Heart right ventricle (tissue), 16 donors: ENCODE results near the gene MRC1. TPM values are rescaled to one million over a fixed set of nuclear protein-coding genes. Genes with fewer than 3 reads are reported as not detected.

ENCODE experiments used
- ATAC-seq, 8 donors: fragments of 200-7000 bp; cut with Tn5 transposase; one replicate each; pipeline ENCODE4 v1.9.1; 2020; ENCODE audit warnings: mild to moderate bottlenecking in 8 of 8, moderate library complexity in 8 of 8, moderate number of reproducible peaks in 1 of 8
- DNase-seq, 2 donors: peaks; one replicate each; pipeline ENCODE4 v3.0.0-alpha.2; 2020
- H3K27ac ChIP-seq, 10 donors: fragments of 200-600 bp; sonication (generic) in 2 of 10; one replicate each; pipeline versions ENCODE4 v1.5.0 to v1.8.0; 2020 to 2022; ENCODE audit warnings: mild to moderate bottlenecking in 3 of 10
- H3K27me3 ChIP-seq, 7 donors: fragments of 200-600 bp; one replicate each; pipeline ENCODE4 v1.8.0; 2021 to 2022; ENCODE audit warnings: mild to moderate bottlenecking in 2 of 7
- H3K36me3 ChIP-seq, 9 donors: fragments of 200-600 bp; sonication (generic) in 1 of 9; one replicate each; pipeline versions ENCODE4 v1.5.0 to v1.8.0; 2020 to 2022; ENCODE audit warnings: mild to moderate bottlenecking in 2 of 9
- H3K4me1 ChIP-seq, 9 donors: fragments of 200-600 bp; sonication (generic) in 1 of 9; one replicate each; pipeline versions ENCODE4 v1.5.0 to v1.8.0; 2020 to 2022; ENCODE audit warnings: mild to moderate bottlenecking in 4 of 9
- H3K4me3 ChIP-seq, 10 donors: fragments of 200-600 bp; sonication (generic) in 2 of 10; one replicate each; pipeline versions ENCODE4 v1.5.0 to v1.8.0; 2020 to 2022; ENCODE audit warnings: mild to moderate bottlenecking in 7 of 10, moderate library complexity in 2 of 10
- H3K9me3 ChIP-seq, 11 donors: fragments of 200-600 bp in 10 of 11; sonication (generic) in 2 of 11; one replicate each; pipeline versions ENCODE4 v1.5.0 to v1.8.0; 2013 to 2022; ENCODE audit warnings: mild to moderate bottlenecking in 2 of 11, control low read depth in 1 of 11, moderate library complexity in 1 of 11
- WGBS, 2 donors: extraction: QIAGEN DNeasy Blood & Tissue Kit; methylation state at CpG; one replicate each; pipeline ENCODE4 v1.1.7; 2013; ENCODE audit warnings: inconsistent platforms in 1 of 2; 5-methylcytosine and 5-hydroxymethylcytosine counted together
- intact Hi-C, 10 donors: fragments of 100-400 bp; cut with DNase I; formaldehyde crosslinking; loops; one replicate each; pipeline versions ENCODE4 v1.11.1 to v1.14.2; 2022
- polyA plus RNA-seq, 2 donors: library from polyadenylated mRNA; stranded (reverse); fragments of 200-250 nt; gene quantifications; one replicate each; pipeline ENCODE4 v1.2.3, GENCODE V29; 2013
- total RNA-seq, 10 donors: library from RNA; stranded (reverse); fragmentation: NEBNext Ultra II Directional in 3 of 10; extraction: Animal tissue kit (Norgen Biotek cat#: 25700) in 3 of 10; gene quantifications; one replicate each; pipeline versions ENCODE4 v1.2.1 to v1.2.4, GENCODE V29; 2021 to 2023
- TF ChIP-seq, protein P1 (sequence below), 9 donors: fragments of 200-600 bp; sonication (generic) in 2 of 9; IDR thresholded peaks; one replicate each; pipeline versions ENCODE4 v1.5.0 to v1.8.0; 2021 to 2022; ENCODE audit warnings: antibody characterized with exemption in 9 of 9, mild to moderate bottlenecking in 5 of 9, moderate library complexity in 1 of 9
- donor health status: Arrhythmogenic right ventricular cardiomyopathy.
- donor health status: ischemic (EF 13 %, LVEDD 7.1; RV severe dilation, severe dysfunction).
- donor health status: healthy with polysubstance abuse.
- donor health status: DM: no; HTN: yes; CAD: no.
- donor health status: DM: no; HTN: no; CAD: no.
- donor health status: ischemic (EF 25% LVEDD 6.9; RV normal size, moderate dysfunction).
- donor health status: ischemic (EF 25% LVEDD 5.7; RV mildly dilated, moderate dysfunction).
- donor health status: healthy.
- donor health status: DM: yes; HTN: yes; CAD: no.
- donor health status: Ischemic cardiomyopathy.
- donor health status: ischemic (EF 35%, LVEDD 5.7; RV mildly dilated, moderate dysfunction).
- donor health status: nonischemic (EF 11% LVEDD 7.7; RV severe dilation, severe dysfunction).
- donor health status: DM: yes; HTN: yes; CAD: no.
- donor health status: PGD.
- donor health status: ischemic (EF 29% LVEDD 5.4; RV normal size, mild dysfunction).
- donor health status: nonischemic (EF 23%, LVEDD 6.1; RV moderate dilation, normal function).

Gene MRC1
- total and polyA plus RNA-seq, 12 donors: 4.1 to 84.0 (median 7.0) TPM

DNA sequence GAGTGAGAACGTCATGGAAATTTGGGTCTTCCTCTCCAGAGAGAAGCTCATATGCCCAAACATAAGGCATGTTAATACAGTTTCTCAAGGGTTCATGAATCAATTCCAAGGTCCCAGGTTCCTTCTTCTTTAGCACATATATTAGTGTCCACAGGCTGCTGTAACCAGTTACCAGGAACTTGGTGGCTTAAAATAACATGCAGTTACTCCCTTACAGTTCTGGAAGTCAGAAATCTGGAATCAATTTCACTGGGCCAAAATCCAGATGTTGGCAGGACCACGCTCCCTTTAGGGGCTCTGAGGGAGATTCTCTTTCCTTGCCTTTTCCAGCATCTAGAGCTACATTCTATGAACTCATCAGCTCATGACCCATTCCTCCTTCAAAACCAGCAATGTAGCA is 64.8 kb downstream of the MRC1 start:
- ATAC-seq: no peak
- WGBS, 2 donors: 69 to 79% methylated on average over 2 of the region's 2 CpGs

DNA sequence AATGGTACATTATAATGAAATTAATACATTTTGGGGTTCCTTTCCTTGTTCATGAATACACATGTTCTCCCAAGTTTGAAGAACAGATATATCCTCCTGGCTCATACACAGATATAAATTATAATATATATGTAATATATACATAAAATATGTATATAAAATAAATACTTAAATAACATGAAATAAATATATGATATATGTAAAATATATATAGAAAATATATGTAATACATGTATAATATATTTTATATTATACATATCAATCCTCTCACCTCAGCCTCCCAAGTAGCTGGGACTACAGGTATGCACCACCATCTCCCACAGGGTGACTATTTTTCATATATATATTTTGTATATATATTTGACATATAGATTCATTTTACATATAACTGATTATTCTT is 68.0 kb downstream of the MRC1 start:
- Histone ChIP-seq H3K27me3 (no peaks in the 10 kb centered on the region), H3K27ac (no peak overlapping the region), H3K9me3 (no peaks in the 10 kb centered on the region), H3K4me3 (no peak overlapping the region), H3K4me1 (peaks cover 0 to 2% (median 0%) of the 10 kb centered on the region in 9 donors), H3K36me3 (peaks cover 0 to 57% (median 0%) of the 10 kb centered on the region in 9 donors)
- ATAC-seq: no peak
- TF ChIP-seq, protein P1, sequence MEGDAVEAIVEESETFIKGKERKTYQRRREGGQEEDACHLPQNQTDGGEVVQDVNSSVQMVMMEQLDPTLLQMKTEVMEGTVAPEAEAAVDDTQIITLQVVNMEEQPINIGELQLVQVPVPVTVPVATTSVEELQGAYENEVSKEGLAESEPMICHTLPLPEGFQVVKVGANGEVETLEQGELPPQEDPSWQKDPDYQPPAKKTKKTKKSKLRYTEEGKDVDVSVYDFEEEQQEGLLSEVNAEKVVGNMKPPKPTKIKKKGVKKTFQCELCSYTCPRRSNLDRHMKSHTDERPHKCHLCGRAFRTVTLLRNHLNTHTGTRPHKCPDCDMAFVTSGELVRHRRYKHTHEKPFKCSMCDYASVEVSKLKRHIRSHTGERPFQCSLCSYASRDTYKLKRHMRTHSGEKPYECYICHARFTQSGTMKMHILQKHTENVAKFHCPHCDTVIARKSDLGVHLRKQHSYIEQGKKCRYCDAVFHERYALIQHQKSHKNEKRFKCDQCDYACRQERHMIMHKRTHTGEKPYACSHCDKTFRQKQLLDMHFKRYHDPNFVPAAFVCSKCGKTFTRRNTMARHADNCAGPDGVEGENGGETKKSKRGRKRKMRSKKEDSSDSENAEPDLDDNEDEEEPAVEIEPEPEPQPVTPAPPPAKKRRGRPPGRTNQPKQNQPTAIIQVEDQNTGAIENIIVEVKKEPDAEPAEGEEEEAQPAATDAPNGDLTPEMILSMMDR (IDR thresholded peaks at IDR 0.05): no peak
- intact Hi-C loops: no loop called here
- DNase-seq: no peak

More for the DNA sequence above, 64.8 kb downstream of the MRC1 start:
- Histone ChIP-seq H3K4me3 (no peak overlapping the region), H3K27me3 (no peaks in the 10 kb centered on the region), H3K36me3 (peaks cover 0 to 30% (median 0%) of the 10 kb centered on the region in 9 donors), H3K9me3 (no peaks in the 10 kb centered on the region), H3K27ac (no peak overlapping the region), H3K4me1 (no peaks in the 10 kb centered on the region)
- TF ChIP-seq, protein P1 (IDR thresholded peaks at IDR 0.05): no peak
- no peak for DNase-seq
- intact Hi-C loops: no loop called here

DNA sequence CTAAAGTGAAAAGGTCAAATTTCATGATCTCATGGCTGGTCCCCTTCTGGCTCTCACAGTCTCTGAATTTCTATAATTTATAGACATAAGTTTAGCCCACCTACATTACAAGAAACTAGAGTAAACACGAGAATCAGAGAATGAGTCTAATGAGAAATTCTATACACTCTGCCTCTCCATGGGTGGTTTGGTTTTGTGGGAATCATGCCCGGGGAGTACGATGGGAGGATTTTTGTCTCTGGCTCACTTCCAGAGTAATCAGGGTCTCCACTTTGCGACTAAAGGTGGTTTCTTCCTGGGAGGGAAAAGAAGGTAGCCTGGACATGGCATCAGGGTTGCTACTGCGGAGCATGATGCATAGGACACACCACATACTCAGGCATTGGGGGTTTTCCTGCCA is 69.7 kb downstream of the MRC1 start:
- no peak overlapping the region for H3K4me3 ChIP-seq
- H3K36me3 ChIP-seq: peaks cover 0 to 62% (median 0%) of the 10 kb centered on the region in 9 donors
- no peak for ATAC-seq
- H3K27me3 ChIP-seq: no peaks in the 10 kb centered on the region
- H3K9me3 ChIP-seq: no peaks in the 10 kb centered on the region
- H3K27ac ChIP-seq: no peak overlapping the region
- no peak for DNase-seq
- TF ChIP-seq, protein P1 (IDR thresholded peaks at IDR 0.05): no peak
- peaks cover 0 to 2% (median 0%) of the 10 kb centered on the region in 9 donors for H3K4me1 ChIP-seq
- 84 to 85% methylated on average over 5 of the region's 5 CpGs for WGBS, 2 donors
- intact Hi-C loops: no loop called here

DNA sequence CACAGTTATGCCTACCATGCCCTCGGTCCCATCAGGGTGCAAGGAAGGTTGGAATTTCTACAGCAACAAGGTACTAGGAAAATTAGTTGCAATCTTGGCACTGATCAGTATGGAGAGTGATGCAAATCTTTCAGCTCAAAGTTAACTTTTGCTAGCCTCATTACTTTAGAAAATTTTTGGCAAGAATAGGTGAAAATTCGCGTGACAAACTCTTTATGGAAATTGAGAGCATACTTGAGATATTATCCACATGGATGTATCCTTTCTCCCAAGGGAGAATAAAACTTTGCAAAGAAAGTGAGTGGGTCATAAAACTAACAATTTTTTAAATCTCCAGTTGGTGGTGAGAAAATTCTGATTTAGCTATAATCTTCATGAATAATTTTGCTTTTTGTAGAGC is 71.5 kb downstream of the MRC1 start:
- ATAC-seq: no peak
- DNase-seq: no peak
- H3K9me3 ChIP-seq: no peaks in the 10 kb centered on the region
- TF ChIP-seq, protein P1 (IDR thresholded peaks at IDR 0.05): no peak
- no peaks in the 10 kb centered on the region for H3K27me3 ChIP-seq
- H3K27ac ChIP-seq: no peak overlapping the region
- WGBS, 2 donors: 84 to 90% methylated on average over 3 of the region's 3 CpGs
- peaks cover 0 to 75% (median 0%) of the 10 kb centered on the region in 9 donors for H3K36me3 ChIP-seq
- H3K4me1 ChIP-seq: peaks cover 0 to 2% (median 0%) of the 10 kb centered on the region in 9 donors
- intact Hi-C loops: no loop called here
- no peak overlapping the region for H3K4me3 ChIP-seq
